Caco-2 (cell line): Measurements from ENCODE around the gene HRH4. TPM values are rescaled to one million over a fixed set of nuclear protein-coding genes. Genes with fewer than 3 reads are reported as not detected.

ENCODE experiments used
- BruUV-seq: library from RNA; stranded (reverse); fragments of 400-500 nt; replicated peaks from 2 replicates; lab custom pipeline; 2021; lab: Mats Ljungman, UMichigan
- CTCF ChIA-PET: fragments of 300-600 bp; sonication (Branson Sonifier 250); formaldehyde crosslinking; loops from one replicate; lab custom pipeline; 2022; ENCODE audit warnings: antibody characterized with exemption; lab: Charles Lee
- POLR2A ChIA-PET: fragments of 300-600 bp; sonication (Branson Sonifier 250); formaldehyde crosslinking; loops from one replicate; lab custom pipeline; 2022; ENCODE audit warnings: antibody characterized with exemption; lab: Charles Lee
- DNase-seq, 2 experiments: peaks; one replicate each; pipeline versions ENCODE4 v3.0.0 to v3.0.0-alpha.2; 2020 to 2022
- H3K27me3 ChIP-seq: replicated peaks from 2 replicates; pipeline ENCODE4 v1.6.0; 2011; ENCODE audit warnings: low read length; ENCODE audit not compliant: control insufficient read depth, insufficient read depth
- H3K36me3 ChIP-seq: 2 replicates; pipeline ENCODE4 v1.5.1; 2011; ENCODE audit warnings: low read length; ENCODE audit not compliant: control insufficient read depth, insufficient read depth
- H3K4me1 ChIP-seq: fragments of 250-450 bp; sonication (Bioruptor Pico); 2 replicates; pipeline ENCODE4 v1.5.1; 2020; ENCODE audit warnings: mild to moderate bottlenecking
- H3K4me3 ChIP-seq: 2 replicates; pipeline ENCODE4 v1.5.1; 2011; ENCODE audit warnings: low read depth, mild to moderate bottlenecking, control low read depth, low read length
- H3K9me3 ChIP-seq: fragments of 250-450 bp; sonication (Bioruptor Pico); 2 replicates; pipeline ENCODE4 v1.5.1; 2020; ENCODE audit warnings: mild to moderate bottlenecking, moderate library complexity
- H3K27ac Mint-ChIP-seq: one replicate; pipeline ENCODE4 v1.8.0; 2022; ENCODE audit warnings: mixed read lengths; ENCODE audit not compliant: unreplicated experiment
- H3K27me3 Mint-ChIP-seq: one replicate; pipeline ENCODE4 v1.8.0; 2022; ENCODE audit warnings: mixed read lengths; ENCODE audit not compliant: insufficient read depth, unreplicated experiment
- H3K36me3 Mint-ChIP-seq: one replicate; pipeline ENCODE4 v1.8.0; 2022; ENCODE audit warnings: mild to moderate bottlenecking, mixed read lengths; ENCODE audit not compliant: insufficient read depth, unreplicated experiment
- H3K4me1 Mint-ChIP-seq: one replicate; pipeline ENCODE4 v1.8.0; 2022; ENCODE audit warnings: low read depth, mixed read lengths; ENCODE audit not compliant: unreplicated experiment
- H3K4me3 Mint-ChIP-seq: one replicate; pipeline ENCODE4 v1.8.0; 2022; ENCODE audit warnings: mild to moderate bottlenecking, moderate library complexity, mixed read lengths; ENCODE audit not compliant: unreplicated experiment
- H3K9me3 Mint-ChIP-seq: one replicate; pipeline ENCODE4 v1.8.0; 2022; ENCODE audit warnings: mixed read lengths; ENCODE audit not compliant: unreplicated experiment
- CTCF ChIP-seq, 2 experiments: fragments of 200-600 bp in 1 of 2; IDR thresholded peaks; 1 replicate in 1 of 2; 2 replicates in 1 of 2; pipeline versions ENCODE4 v1.5.1 to v1.8.0; 2011 to 2022; ENCODE audit warnings: antibody characterized with exemption in 1 of 2, control low read depth in 1 of 2, inconsistent platforms in 1 of 2, low read depth in 1 of 2, low read length in 1 of 2, mild to moderate bottlenecking in 1 of 2, moderate library complexity in 1 of 2; ENCODE audit not compliant: insufficient read depth in 1 of 2, severe bottlenecking in 1 of 2, unreplicated experiment in 1 of 2
- intact Hi-C: fragments of 100-400 bp; cut with micrococcal nuclease; formaldehyde crosslinking; loops from one replicate; pipeline ENCODE4 v1.10.0; 2022; ENCODE audit not compliant: unreplicated experiment
- total RNA-seq: library from RNA; stranded (reverse); gene quantifications from 2 replicates; pipeline ENCODE4 v1.2.3, GENCODE V29; 2022

HRH4 gene
- total RNA-seq, 1 experiment from 2014 or later: not detected

GRCh38 chr18:24456549-24456948 is 3.9 kb upstream of the HRH4 start:
- no TSS peak for BruUV-seq
- H3K36me3 ChIP-seq: no peaks in the 10 kb centered on the region
- CTCF ChIA-PET: no interaction called here
- no peaks in the 10 kb centered on the region for H3K27me3 ChIP-seq
- H3K4me3 Mint-ChIP-seq: no peak overlapping the region
- DNase-seq: no peak
- H3K9me3 Mint-ChIP-seq: no peaks in the 10 kb centered on the region
- H3K4me1 Mint-ChIP-seq: no peaks in the 10 kb centered on the region
- H3K27ac Mint-ChIP-seq: no peak overlapping the region
- H3K4me1 ChIP-seq: no peaks in the 10 kb centered on the region
- H3K27me3 Mint-ChIP-seq: no peaks in the 10 kb centered on the region
- peaks cover 6% of the 10 kb centered on the region for H3K36me3 Mint-ChIP-seq
- intact Hi-C loops: no loop called here
- H3K9me3 ChIP-seq: no peaks in the 10 kb centered on the region
- no peak overlapping the region for H3K4me3 ChIP-seq
- POLR2A ChIA-PET: no interaction called here
- TF ChIP-seq CTCF (IDR thresholded peaks at IDR 0.05; ENCODE audit: insufficient read depth in 1 of 2, low read depth in 1 of 2, low read length in 1 of 2, severe bottlenecking in 1 of 2, unreplicated experiment in 1 of 2): no peak

GRCh38 chr18:24459772-24460171 is 665 bp upstream of the HRH4 start:
- H3K36me3 Mint-ChIP-seq: no peaks in the 10 kb centered on the region
- no peaks in the 10 kb centered on the region for H3K4me1 Mint-ChIP-seq
- CTCF ChIA-PET: no interaction called here
- H3K36me3 ChIP-seq: no peaks in the 10 kb centered on the region
- no peaks in the 10 kb centered on the region for H3K27me3 ChIP-seq
- no TSS peak for BruUV-seq
- no peak overlapping the region for H3K4me3 Mint-ChIP-seq
- H3K9me3 Mint-ChIP-seq: no peaks in the 10 kb centered on the region
- no peaks in the 10 kb centered on the region for H3K4me1 ChIP-seq
- no peaks in the 10 kb centered on the region for H3K27me3 Mint-ChIP-seq
- H3K27ac Mint-ChIP-seq: no peak overlapping the region
- POLR2A ChIA-PET: no interaction called here
- no peak for DNase-seq
- intact Hi-C loops: no loop called here
- TF ChIP-seq CTCF (IDR thresholded peaks at IDR 0.05; ENCODE audit: insufficient read depth in 1 of 2, low read depth in 1 of 2, low read length in 1 of 2, severe bottlenecking in 1 of 2, unreplicated experiment in 1 of 2): no peak
- no peaks in the 10 kb centered on the region for H3K9me3 ChIP-seq
- no peak overlapping the region for H3K4me3 ChIP-seq

- Mint-ChIP-seq H3K4me1 (no peaks in the 10 kb centered on the region), H3K4me3 (no peak overlapping the region), H3K9me3 (no peaks in the 10 kb centered on the region), H3K27me3 (no peaks in the 10 kb centered on the region), H3K27ac (no peak overlapping the region), H3K36me3 (no peaks in the 10 kb centered on the region)
- Histone ChIP-seq H3K9me3 (no peaks in the 10 kb centered on the region), H3K36me3 (no peaks in the 10 kb centered on the region), H3K27me3 (no peaks in the 10 kb centered on the region), H3K4me1 (no peaks in the 10 kb centered on the region), H3K4me3 (no peak overlapping the region)
- DNase-seq: no peak
- TF ChIP-seq CTCF (IDR thresholded peaks at IDR 0.05; ENCODE audit: insufficient read depth in 1 of 2, low read depth in 1 of 2, low read length in 1 of 2, severe bottlenecking in 1 of 2, unreplicated experiment in 1 of 2): no peak
- CTCF ChIA-PET: no interaction called here
- intact Hi-C loops: no loop called here
- POLR2A ChIA-PET: no interaction called here
- no TSS peak for BruUV-seq
Observed at GRCh38 chr18:24461996-24462395, 1.6 kb downstream of the HRH4 start.
